NCI-H2081 (cell line): Measurements from ENCODE around the gene DCAF11.

Experiments
- DNase-seq, 2 experiments: peaks; one replicate each; lab custom pipeline; 2025; lab: John Stamatoyannopoulos, UW

Gene DCAF11

DNA sequence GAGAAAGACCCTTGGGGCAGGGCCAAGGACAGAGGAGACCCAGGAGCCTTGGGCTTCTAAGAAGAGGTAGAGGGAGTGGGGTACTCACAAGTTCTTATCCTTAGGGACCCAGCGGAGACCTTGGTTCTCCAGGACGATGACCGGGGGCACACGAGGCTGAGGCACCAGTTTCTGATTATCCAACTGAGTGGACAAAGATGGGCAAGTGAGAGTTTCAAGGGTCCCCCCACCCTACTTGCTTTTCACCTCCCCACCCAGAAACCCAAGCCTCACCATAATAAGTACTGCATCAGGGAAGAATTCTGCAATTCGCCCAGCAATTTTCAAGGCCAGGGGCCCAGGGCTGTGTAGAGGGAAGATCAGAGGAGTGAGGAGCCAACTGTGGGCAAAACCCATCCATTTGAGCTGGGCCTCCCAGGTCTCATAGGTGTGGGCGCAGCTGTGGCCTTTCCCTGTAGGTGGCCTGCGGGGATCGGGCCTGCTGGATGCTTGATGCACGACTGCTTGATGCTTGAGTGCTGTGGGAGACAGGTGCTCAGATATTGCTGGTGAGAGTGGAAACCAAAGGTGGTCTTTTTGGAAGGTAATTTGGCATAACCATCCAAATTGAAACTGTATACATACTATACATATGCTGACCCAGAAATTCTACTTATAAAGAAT lies 24.8 kb downstream of the DCAF11 start:
- peak in 1 of 2 experiments; percentile 18 for DNase-seq

DNA sequence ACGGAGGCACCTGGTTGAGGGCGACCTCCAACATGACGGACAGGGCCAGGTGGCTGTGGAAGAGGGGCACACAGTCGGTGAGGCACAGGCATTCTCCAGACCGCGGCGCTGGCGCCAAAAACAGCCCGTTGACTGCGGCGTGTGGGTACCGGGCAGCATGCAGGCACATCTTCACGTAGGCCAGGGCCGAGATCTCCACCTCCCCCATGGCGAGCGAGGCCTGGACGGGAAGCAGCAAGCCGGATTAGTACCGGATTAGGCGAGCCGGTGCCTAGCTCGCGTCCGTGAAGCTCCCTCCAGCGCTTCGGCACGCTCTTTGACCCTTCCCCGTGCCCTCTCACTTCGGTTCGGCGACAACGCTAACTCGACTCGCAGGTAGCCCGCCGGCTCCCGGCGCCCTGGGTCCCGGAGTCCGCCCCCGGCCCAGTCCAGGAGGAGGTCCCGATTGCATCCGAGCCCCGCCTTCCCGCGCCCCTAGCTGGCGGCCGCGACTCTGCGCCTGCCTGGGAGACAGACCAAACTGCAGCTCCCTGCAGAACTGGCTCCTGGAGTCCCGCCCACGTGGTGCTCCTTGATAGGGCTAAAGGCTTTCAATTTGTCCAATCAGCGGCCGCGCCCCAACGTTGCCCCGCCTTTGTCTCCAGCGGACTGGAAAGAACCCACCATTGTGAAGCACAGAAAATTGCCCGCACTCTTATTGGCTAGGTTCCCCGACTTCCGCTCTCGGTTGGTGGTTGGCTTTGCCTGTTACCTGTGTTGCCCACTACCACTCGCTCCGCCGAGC lies 26.7 kb downstream of the DCAF11 start, which contains the start of gene EMC9:
EMC9 (minus strand) TSS at position 495 of the 784 bp plus-strand sequence; CDS start at position 208, 287 bp downstream.
- peak; percentile 99 to 100 for DNase-seq

DNA sequence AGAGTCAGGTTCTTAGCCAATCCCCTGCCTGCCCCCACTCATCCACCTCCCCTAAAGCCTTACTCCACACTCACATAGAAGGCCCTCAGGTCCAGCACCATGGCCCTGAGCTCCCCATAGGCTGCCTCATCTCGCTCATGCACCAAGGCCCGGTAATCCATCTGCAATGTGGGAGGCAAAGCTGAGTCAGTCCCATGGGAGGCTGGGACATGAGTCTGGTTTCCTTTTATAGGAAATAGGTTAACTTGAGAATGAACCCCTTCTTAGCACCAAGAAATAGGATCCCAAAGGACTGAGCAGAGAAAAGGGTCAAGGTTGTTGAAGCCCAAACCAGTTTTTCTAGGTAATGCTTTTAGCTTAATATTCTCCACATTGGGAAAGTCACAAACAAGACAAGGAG lies 28.9 kb downstream of the DCAF11 start:
- no peak for DNase-seq

DNA sequence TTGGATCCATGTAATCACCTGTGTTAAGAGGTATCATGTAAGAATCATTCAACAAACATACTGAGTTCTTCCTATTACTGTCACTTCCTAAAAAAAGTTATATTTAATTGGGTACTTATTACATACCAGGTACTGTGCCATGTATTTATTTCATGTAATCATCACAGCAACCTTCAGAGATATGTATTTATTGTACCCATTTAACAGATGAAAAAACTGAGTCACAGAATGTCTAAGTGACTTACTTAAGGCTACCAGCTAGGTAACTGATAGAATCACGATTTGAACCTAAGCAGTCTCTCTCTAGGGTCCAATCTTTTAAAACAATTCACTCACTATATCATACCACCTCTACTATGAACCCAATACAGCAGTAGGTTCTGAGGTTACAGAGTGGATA lies 29.9 kb downstream of the DCAF11 start:
- no peak for DNase-seq

DNA sequence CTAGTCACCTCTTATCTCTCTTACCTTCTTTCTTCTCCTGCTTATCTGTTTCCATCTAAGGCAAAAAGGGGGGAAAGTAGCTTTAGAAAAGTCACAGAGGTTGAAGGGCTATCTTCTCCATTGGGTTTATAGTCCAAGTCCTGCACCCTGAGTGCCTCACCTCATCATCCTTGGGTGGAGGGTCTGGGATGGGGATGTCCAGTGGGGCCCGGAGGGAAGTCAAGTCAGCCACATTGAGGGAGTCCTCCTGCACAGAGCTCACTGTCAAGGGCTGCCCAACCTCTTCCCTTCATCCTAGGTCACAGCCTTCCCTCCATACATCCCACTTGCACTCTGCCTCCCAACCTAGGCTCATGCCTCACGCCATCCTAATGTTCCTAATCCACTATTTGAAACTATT lies 30.6 kb downstream of the DCAF11 start:
- no peak for DNase-seq

DNA sequence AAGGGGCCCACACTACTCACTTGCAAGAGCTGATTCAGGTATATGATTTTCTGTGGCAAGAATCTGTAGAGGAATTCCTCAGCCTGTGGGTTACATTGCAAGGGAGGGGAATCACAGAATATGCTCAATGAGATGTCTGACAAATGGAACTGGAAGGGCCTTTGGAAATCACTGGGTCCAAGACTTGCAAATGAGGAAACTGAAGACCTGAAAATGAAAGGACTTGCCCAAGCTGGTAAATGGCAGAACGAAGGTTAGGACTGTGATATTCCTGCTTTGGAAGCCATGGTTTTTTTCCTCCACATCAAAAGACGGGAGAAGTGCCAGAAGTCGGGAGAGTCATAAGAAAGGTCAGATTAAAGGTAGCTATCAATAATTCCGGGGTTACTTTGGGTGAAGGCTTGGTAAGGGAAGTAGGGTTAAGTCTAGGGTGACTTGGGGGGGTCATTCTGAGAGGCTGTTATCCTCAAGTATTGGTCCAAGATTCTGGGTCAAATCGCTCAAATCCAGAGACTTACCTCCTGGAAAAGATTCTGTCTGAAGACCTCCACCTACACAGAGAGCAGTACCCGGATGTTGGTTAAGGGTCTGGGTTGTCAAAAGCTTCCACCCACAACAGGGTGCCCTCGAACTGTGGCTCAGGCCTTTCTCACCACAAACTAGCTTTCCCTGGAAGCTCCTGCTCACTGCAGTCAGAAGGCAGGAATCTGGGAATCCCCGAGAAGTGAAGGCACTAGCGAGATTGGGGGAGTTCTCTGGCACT lies 31.3 kb downstream of the DCAF11 start:
- DNase-seq, result no peak

DNA sequence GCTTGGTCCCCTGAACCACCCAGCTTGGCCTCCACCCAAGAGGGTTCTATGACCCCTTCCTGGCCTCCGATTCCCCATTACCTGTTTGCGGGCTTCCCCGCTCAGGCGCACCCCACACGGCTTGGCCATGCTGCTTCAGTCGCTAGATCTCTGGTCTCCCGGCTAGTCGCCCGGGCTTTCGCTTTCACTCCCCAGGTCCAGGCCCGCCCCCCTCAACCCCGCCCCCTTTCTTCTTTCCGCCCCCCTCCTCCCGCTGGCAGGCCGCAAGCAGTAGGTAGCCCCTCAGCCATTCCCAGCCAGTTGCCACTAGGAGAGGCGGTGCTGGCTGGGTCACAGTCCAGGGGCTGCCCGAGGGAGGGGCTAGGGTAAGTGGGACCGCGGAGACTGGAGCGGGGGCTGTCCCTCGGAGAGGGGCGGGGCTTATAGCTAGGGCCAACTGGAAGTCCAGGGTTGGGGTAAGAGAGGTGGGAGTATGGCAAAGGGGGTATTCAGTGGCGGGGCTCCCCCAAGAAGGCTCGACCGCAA lies 31.9 kb downstream of the DCAF11 start, which contains the start of gene PSME2:
PSME2 (minus strand) TSS at position 158 of the 525 bp plus-strand sequence; CDS start at position 129, 29 bp downstream.
- DNase-seq, result peak; percentile 94 to 95

DNA sequence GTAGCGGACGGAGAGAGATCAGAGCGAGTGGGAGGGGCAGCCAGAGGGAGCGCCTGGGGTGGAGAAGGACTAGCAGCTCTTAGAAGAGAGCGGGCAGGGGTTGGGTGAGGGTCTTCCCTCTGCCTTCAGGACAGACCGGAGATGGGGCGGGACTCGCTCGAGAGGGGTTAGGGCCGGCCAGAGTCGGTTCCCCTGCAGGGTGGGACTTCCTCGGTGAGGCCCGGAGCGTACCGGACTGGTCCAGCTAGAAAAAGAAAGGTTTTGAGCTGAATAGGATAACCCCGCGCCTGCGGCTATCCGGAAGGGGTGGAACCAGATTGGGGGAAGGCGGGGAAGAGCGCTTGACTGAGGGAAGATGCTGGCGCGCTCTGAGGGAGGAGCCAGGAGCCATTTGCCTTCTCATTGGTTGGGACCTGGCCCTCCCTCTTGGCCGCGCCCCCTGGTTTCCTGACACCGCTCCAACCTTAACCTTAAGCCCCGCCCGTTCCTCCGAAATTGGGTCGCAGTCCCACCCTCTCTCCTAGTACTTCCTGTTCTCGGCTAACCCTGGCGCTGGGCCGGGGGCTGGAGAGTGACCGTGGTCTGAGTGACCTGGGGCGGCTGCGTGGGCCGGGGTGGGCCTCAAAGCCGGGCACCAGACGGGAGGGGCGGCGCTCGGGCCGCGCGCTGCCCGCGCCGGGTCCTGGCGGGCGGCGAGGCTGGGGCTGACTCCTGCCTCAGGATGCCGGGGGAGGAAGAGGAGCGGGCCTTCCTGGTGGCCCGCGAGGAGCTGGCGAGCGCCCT lies 32.6 kb downstream of the DCAF11 start, which contains the start of gene RNF31:
RNF31 (plus strand) TSS at position 521 of the 783 bp plus-strand sequence; CDS start at position 722, 201 bp downstream.
- DNase-seq, result peak; percentile 98

DNA sequence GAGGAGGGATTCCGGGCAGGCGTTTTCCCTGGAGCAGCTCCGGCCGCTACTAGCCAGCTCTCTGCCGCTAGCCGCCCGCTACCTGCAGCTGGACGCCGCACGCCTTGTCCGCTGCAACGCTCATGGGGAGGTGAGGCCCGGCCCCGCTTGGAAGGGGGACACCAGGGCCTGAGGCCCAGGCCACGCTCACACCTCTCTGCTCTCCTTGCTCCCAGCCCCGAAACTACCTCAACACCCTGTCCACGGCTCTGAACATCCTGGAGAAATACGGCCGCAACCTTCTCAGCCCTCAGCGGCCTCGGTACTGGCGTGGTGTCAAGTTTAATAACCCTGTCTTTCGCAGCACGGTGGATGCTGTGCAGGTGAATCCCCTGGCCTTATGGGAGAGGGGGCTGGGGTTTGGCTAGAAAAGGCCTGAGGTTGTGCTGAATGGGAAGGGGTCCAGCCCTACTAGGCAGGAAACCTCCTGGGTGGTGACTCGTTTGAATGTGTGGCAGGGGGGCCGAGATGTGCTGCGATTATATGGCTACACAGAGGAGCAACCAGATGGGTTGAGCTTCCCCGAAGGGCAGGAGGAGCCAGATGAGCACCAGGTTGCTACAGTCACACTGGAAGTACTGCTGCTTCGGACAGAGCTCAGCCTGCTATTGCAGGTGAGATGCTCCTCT lies 33.3 kb downstream of the DCAF11 start:
- no peak for DNase-seq

DNA sequence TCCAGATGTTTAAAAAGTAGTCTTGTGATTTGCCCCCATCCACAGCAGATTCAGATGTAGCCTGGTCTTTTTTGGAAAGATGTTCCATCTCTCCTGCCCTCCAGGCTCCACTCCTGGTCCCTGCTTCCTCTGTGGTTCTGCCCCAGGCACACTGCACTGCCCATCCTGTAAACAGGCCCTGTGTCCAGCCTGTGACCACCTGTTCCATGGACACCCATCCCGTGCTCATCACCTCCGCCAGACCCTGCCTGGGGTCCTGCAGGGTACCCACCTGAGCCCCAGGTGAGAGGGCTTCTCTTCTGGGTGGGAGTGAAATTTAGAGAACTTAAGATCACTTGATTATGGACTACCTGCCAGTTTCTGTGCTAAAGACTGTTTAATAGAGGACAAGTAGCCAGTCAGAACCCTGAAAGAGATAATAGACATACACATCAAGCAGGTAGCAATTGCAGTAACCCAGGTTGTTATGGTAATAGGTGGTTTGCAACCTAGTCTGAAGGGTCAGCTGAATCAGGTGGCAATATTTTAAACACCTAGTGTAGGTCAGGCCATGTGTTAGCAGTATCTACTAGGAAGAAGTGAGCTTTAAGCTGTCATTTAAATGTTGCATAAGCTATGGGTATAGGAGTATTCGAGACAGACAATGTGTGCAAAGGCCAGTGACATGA lies 34.9 kb downstream of the DCAF11 start:
- DNase-seq, result no peak

DNA sequence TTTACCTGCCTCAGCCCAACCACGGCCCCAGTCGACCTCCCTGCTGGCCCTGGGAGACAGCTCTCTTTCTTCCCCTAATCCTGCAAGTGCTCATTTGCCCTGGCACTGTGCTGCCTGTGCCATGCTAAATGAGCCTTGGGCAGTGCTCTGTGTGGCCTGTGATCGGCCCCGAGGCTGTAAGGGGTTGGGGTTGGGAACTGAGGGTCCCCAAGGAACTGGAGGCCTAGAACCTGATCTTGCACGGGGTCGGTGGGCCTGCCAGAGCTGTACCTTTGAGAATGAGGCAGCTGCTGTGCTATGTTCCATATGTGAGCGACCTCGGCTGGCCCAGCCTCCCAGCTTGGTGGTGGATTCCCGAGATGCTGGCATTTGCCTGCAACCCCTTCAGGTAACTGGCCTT lies 35.5 kb downstream of the DCAF11 start:
- no peak for DNase-seq

DNA sequence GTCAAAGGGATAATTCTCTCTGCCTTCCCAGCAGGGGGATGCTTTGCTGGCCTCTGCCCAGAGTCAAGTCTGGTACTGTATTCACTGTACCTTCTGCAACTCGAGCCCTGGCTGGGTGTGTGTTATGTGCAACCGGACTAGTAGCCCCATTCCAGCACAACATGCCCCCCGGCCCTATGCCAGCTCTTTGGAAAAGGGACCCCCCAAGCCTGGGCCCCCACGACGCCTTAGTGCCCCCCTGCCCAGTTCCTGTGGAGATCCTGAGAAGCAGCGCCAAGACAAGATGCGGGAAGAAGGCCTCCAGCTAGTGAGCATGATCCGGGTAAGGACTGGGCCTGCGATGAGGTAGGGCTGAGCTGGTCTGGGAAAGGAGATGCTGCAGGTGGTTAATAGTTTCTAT lies 36.0 kb downstream of the DCAF11 start:
- no peak for DNase-seq

DNA sequence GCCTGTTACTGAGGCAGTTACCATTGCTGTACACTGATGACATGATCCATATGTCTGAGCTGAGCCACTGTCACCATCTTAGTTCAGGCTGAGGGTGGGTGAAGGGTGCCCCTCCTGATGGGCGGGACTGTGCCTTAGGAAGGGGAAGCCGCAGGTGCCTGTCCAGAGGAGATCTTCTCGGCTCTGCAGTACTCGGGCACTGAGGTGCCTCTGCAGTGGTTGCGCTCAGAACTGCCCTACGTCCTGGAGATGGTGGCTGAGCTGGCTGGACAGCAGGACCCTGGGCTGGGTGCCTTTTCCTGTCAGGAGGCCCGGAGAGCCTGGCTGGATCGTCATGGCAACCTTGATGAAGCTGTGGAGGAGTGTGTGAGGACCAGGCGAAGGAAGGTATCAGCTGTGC lies 36.4 kb downstream of the DCAF11 start:
- no peak for DNase-seq

DNA sequence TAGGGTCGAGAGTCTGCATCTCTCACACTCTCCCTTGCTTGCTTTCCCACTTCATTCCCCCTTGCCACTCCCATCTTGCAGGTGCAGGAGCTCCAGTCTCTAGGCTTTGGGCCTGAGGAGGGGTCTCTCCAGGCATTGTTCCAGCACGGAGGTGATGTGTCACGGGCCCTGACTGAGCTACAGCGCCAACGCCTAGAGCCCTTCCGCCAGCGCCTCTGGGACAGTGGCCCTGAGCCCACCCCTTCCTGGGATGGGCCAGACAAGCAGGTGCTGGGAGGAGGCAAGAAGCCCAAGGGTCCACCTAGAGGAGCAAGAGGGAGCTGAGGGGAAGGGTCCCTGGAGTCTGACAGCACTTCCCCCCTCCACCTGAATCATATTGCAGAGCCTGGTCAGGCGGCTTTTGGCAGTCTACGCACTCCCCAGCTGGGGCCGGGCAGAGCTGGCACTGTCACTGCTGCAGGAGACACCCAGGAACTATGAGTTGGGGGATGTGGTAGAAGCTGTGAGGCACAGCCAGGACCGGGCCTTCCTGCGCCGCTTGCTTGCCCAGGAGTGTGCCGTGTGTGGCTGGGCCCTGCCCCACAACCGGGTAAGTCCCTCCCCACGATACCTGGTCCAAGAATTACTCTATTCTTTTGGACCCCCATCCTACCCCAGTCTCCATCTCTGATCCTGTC lies 37.0 kb downstream of the DCAF11 start:
- DNase-seq, result no peak

DNA sequence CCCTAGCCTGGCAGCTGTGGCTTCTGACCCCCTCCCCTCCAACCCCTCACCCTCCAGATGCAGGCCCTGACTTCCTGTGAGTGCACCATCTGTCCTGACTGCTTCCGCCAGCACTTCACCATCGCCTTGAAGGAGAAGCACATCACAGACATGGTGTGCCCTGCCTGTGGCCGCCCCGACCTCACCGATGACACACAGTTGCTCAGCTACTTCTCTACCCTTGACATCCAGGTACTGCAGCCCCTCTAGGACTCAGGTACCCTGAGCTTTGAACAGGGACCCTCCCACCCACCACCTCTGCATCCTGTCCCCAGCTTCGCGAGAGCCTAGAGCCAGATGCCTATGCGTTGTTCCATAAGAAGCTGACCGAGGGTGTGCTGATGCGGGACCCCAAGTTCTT lies 40.5 kb downstream of the DCAF11 start:
- DNase-seq, result no peak

DNA sequence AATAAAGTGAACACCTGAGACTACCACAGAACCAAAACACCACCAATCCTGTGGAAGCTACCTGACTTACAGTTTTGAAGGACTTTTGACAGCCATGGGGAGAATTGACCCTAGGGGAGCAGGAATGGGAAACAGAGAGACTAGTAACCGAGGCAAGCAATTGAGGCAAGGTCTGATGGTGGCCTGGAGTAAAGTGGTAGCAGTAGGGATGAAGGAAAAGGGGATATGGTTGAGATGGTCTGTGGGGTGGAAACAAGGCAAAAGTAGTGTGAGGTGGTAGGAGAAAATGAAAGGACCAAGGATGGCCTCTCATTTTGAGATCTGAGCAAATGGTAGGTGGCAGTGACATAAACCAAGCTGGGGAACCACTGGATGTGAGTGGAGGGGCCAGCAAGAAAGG lies 42.3 kb downstream of the DCAF11 start:
- no peak for DNase-seq

DNA sequence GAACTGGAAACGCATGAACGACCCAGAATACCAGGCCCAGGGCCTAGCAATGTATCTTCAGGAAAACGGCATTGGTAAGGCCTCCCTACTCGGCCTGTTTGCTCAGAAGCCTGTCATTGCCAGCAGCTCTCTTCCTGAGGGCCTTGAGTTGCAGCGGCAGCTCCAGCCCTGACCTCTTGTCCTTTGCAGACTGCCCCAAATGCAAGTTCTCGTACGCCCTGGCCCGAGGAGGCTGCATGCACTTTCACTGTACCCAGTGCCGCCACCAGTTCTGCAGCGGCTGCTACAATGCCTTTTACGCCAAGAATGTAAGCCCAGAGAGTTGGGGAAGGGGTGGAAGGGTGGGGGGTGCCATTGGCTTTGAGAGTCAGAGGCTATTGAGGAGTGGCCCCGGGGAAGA lies 42.8 kb downstream of the DCAF11 start:
- DNase-seq, result no peak

DNA sequence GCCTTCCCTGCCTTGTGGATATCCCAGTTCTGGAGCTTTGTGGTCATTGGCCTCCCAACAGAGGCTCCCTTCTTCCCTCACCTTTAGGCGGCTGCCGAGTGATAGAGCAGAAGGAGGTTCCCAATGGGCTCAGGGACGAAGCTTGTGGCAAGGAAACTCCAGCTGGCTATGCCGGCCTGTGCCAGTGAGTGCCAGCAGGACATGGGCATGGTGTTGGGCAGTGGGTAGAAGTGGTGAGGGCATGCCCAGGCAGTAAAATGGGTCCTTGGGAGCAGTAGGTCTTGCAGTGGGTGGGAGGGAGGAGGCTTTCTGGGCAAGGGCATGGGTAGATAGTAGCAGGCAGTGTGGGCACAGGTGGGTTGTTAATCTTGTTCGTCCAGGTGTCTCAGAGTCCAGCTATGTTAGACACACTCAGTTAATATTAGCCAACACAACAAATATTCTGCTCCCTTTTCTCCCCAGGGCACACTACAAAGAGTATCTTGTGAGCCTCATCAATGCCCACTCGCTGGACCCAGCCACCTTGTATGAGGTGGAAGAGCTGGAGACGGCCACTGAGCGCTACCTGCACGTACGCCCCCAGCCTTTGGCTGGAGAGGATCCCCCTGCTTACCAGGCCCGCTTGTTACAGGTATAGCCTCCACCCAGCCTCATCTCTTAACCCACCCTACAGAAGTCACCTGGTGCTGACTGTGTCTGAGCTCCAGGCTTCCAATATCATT lies 45.4 kb downstream of the DCAF11 start:
- DNase-seq, result no peak

DNA sequence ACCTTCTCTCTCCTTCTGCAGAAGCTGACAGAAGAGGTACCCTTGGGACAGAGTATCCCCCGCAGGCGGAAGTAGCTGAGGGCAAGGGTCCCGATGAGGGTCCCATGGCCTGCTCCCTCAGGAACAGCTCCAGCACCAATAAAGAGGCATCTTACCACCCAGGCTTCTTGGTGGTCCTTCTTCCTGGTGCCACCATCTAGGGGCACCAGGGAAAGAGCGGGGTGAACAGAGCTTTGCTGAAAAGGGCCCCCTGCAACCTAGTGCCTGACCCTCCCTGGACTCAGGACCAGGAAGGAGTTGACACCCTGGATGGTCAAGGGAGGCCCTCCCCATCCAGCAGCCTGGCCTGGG lies 45.9 kb downstream of the DCAF11 start:
- no peak for DNase-seq
